Gastrocnemius medialis (tissue), 4 donors: Measurements from ENCODE around the gene ANO6.

ENCODE experiments used
- POLR2A ChIP-seq, 2 donors: fragments of 450-650 bp; IDR thresholded peaks; one replicate each; pipeline ENCODE4 v1.6.1; 2017; ENCODE audit warnings: antibody characterized with exemption in 2 of 2, mild to moderate bottlenecking in 2 of 2, moderate library complexity in 2 of 2
- TF ChIP-seq, protein P1 (sequence below), 5 experiments: fragments of 450-650 bp in 3 of 5; fragments of 200-600 bp in 2 of 5; sonication (generic) in 2 of 5; IDR thresholded peaks in 4 of 5; conservative IDR thresholded peaks in 1 of 5; 1 replicate in 4 of 5; 2 replicates in 1 of 5; pipeline ENCODE4 v1.5.1; 2016 to 2019; ENCODE audit warnings: antibody characterized with exemption in 5 of 5, mild to moderate bottlenecking in 3 of 5, moderate library complexity in 3 of 5

DNA sequence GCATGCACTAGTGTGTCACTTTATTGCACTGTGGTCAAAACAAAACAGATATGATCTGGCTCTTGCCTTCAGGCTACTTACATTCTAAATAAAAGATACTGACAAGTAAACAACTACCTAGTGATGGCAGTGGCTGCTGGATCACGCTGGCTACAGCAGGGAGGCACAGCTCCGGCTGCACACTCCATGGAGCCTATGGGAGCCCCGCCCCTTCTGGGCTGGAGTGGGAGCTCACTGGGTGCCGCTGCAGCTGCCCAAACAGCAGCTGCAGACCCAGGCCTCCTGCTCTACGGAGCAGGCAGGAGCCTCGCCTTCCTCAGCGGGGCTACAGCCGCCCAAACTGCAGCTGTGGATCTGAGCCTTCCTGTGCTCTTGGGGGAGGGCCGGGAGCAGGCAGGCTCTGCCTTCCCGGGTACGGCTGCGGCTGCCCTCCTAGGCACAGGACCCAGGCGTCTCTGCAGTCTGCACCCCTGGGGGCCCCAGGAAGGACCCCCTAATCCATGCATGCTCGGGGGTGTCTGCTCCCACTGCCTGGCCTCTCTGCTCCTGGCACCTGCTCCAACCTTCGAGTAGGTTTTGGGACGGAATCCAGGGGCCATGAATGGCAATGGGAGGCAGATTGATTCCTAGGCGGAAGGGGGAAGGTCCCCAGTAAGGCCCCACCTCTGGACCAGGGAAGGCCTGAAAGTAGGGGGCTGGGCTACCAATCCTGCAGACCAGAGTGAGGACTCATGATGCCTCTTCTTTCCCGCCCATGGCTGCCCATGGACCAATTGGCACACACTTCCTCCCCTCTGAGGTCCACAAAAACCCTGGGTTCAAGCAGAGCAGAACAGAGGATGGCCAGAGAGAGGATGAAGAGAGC, 253.1 kb downstream of the ANO6 start:
- TF ChIP-seq POLR2A (IDR thresholded peaks at IDR 0.05), result no peak
- TF ChIP-seq, protein P1, sequence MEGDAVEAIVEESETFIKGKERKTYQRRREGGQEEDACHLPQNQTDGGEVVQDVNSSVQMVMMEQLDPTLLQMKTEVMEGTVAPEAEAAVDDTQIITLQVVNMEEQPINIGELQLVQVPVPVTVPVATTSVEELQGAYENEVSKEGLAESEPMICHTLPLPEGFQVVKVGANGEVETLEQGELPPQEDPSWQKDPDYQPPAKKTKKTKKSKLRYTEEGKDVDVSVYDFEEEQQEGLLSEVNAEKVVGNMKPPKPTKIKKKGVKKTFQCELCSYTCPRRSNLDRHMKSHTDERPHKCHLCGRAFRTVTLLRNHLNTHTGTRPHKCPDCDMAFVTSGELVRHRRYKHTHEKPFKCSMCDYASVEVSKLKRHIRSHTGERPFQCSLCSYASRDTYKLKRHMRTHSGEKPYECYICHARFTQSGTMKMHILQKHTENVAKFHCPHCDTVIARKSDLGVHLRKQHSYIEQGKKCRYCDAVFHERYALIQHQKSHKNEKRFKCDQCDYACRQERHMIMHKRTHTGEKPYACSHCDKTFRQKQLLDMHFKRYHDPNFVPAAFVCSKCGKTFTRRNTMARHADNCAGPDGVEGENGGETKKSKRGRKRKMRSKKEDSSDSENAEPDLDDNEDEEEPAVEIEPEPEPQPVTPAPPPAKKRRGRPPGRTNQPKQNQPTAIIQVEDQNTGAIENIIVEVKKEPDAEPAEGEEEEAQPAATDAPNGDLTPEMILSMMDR (IDR thresholded peaks at IDR 0.05 in 4 of 5, conservative IDR thresholded peaks at IDR 0.05 in 1 of 5), result no peak
